Articular chondrocyte of knee joint (primary cell): ENCODE data around the gene P2RY4. TPM values are rescaled to one million over a fixed set of nuclear protein-coding genes. Genes with fewer than 3 reads are reported as not detected.

Experiments used
- small RNA-seq: library from RNA; depleted of rRNA; stranded (forward); fragments of <200 nt; gene quantifications from one replicate; pipeline ENCODE3, GENCODE V24; 2012
- total RNA-seq: library from RNA; depleted of rRNA; stranded (reverse); fragments of >200 nt; gene quantifications from 2 replicates; pipeline ENCODE4 v1.2.3, GENCODE V29; 2012

The P2RY4 gene
- total RNA-seq = 0.43 and 0.52 TPM in 2 replicates

GRCh38 chrX:70260104-70260503 lies at the start of gene P2RY4:
Gene P2RY4 (minus strand): TSS chrX:70260204. CDS start chrX:70259624, 580 bp downstream.

GRCh38 chrX:70289793-70290770 lies 30.1 kb upstream of the P2RY4 start, which contains the start of the genes KIF4A and PDZD11:
Gene KIF4A (plus strand): TSS chrX:70290104. CDS start chrX:70290459, 355 bp downstream.
Gene PDZD11 (minus strand): TSS chrX:70289927. CDS start chrX:70289341, 586 bp downstream.

GRCh38 chrX:70281951-70282350 lies 21.9 kb upstream of the P2RY4 start, which contains the start of gene RAB41:
Gene RAB41 (plus strand): TSS chrX:70282172. CDS start chrX:70282218, 46 bp downstream.

GRCh38 chrX:70268034-70268433 lies 8.0 kb upstream of the P2RY4 start, which contains the start of gene ARR3:
Gene ARR3 (plus strand): TSS chrX:70268334. CDS start chrX:70269386, 1,052 bp downstream.

DNA sequence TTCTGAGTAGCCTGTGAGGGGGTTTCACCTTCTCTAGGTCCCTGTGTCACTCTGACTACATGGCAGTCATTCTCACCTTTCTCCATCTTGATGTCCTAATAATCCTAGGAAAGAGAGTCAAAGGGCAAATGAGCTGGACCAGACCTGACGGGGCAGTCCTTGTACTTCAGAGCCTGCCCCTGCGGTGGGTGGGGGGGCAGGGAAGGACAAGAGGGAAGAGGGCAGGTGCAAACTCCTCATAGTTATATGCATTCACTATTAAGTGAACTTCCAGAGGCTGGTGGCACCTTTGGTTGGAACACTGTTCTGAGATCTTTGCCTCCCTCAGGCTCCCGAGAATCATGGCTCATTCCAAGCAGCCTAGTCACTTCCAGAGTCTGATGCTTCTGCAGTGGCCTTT lies 25.6 kb downstream of the P2RY4 start, which contains the start of gene AWAT1:
Gene AWAT1, plus strand, starts transcription at position 301 of the 400 bp plus-strand sequence. Its CDS starts 41 bp downstream, at position 342.

Small RNAs within 50 kb of the gene (small RNA-seq; reads per million reads assigned to genes)
- gene RNA5SP507 = not detected

Other genes starting within 250 kb of the P2RY4 start
- not detected in 2 replicates for gene AWAT2, start 210.3 kb downstream of the P2RY4 start, total RNA-seq
- gene OTUD6A, start 197.7 kb downstream of the P2RY4 start, total RNA-seq = not detected in 2 replicates
- 80.3 and 90.7 TPM in 2 replicates for gene IGBP1, start 126.8 kb downstream of the P2RY4 start, total RNA-seq
- gene DGAT2L6, start 82.7 kb downstream of the P2RY4 start, total RNA-seq = not detected in 2 replicates
- not detected in 2 replicates for gene AWAT1, start 25.5 kb downstream of the P2RY4 start, total RNA-seq
- gene ARR3, start 8.1 kb upstream of the P2RY4 start, total RNA-seq = not detected in 2 replicates
- gene RAB41, start 22.0 kb upstream of the P2RY4 start, total RNA-seq = not detected in 2 replicates
- 59.9 and 63.0 TPM in 2 replicates for gene PDZD11, start 29.7 kb upstream of the P2RY4 start, total RNA-seq
- gene KIF4A, start 29.9 kb upstream of the P2RY4 start, total RNA-seq = 6.9 and 10.4 TPM in 2 replicates
- gene GDPD2, start 163.1 kb upstream of the P2RY4 start, total RNA-seq = under 0.01 TPM in 1 of 2 replicates, not detected in the other
- gene DLG3, start 184.6 kb upstream of the P2RY4 start, total RNA-seq = 6.0 and 11.6 TPM in 2 replicates